ENCODE measurements around the gene GATB. TPM values are rescaled to one million over a fixed set of nuclear protein-coding genes. Genes with fewer than 3 reads are reported as not detected.

Gene GATB
- total and polyA plus RNA-seq, 10 of the 15 experiments (the other 5 are each of a cell fraction or from before 2014, with no cell fraction given): 20.5 to 37.3 (median 30.5) TPM

DNA sequence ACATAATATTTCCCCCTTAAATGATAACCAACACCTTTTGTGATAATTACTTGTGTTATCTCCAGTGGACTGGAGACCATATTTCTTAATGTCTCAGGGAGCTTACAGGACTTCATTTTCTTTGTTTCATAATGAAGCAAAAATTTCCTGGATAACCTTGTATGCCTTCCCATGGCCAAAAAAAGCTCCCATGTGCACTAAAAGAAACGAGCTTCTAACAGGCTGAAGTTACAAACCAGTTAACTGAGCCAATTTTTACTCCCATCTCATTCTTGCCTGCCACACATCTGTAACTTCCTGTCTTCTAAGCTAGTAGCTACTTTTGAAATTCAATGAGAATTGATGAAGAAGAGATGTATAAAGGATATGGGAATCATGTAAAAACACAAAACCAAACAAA lies 32.8 kb downstream of the GATB start (continued):
- no peak for TF ChIP-seq PRDM15 (CRISPR knock-in tag; IDR thresholded peaks at IDR 0.05)
- no peak for TF ChIP-seq BHLHE40 (IDR thresholded peaks at IDR 0.05; ENCODE audit: borderline replicate concordance in 1 of 2, low read depth in 2 of 2, low read length in 1 of 2)
- no peak for TF ChIP-seq NR2F1 (conservative IDR thresholded peaks at IDR 0.05)

GRCh38 chr4:151727365-151727764 lies 33.4 kb downstream of the GATB start:
- Histone ChIP-seq H2AFZ (ENCODE audit: control insufficient read depth, low read depth, low read length) (no peak overlapping the region), H3K79me2 (ENCODE audit: control insufficient read depth, insufficient read depth, low read length) (no peaks in the 10 kb centered on the region), H3K27me3 (replicated peaks in 1 of 2; ENCODE audit: control insufficient read depth in 2 of 2, insufficient read depth in 2 of 2, low read length in 1 of 2) (no peaks in the 10 kb centered on the region), H3K4me2 (ENCODE audit: control insufficient read depth, insufficient read depth) (no peak overlapping the region), H3K36me3 (ENCODE audit: control insufficient read depth in 2 of 2, insufficient read depth in 2 of 2, low read length in 1 of 2) (no peaks in the 10 kb centered on the region; a peak in 1 of 4 replicates), H3K9me3 (replicated peaks; ENCODE audit: control insufficient read depth, insufficient read depth, low read length) (no peaks in the 10 kb centered on the region), H3K27ac (ENCODE audit: control insufficient read depth, insufficient read depth) (no peak overlapping the region), H3K9ac (ENCODE audit: control insufficient read depth, insufficient read depth, low read length) (no peak overlapping the region), H3K4me1 (ENCODE audit: control insufficient read depth, insufficient read depth, low read length) (no peaks in the 10 kb centered on the region), H3K4me3 (no peak overlapping the region), H4K20me1 (ENCODE audit: control insufficient read depth, insufficient read depth) (no peaks in the 10 kb centered on the region)
- BruUV-seq (replicated peaks): no TSS peak
- intact Hi-C loops (cut with micrococcal nuclease; ENCODE audit: unreplicated experiment): no loop called here
- POLR2A ChIA-PET: no interaction called here
- CTCF ChIA-PET: interaction anchor here (1.0 kb wide), 3 partner anchors 10 to 75 kb away, joined by 3 read pairs; no protein-coding TSS in a partner anchor
- TF ChIP-seq MEF2A (IDR thresholded peaks at IDR 0.05; ENCODE audit: insufficient read depth, low read depth, low read length) (no peak), NFIC (IDR thresholded peaks at IDR 0.05; ENCODE audit: low read depth, low read length) (no peak), ZNF622 (IDR thresholded peaks at IDR 0.05) (no peak), MYB (IDR thresholded peaks at IDR 0.05; ENCODE audit: borderline replicate concordance, low read depth, low read length) (no peak), ESRRA (IDR thresholded peaks at IDR 0.05; ENCODE audit: low read length) (no peak), RBBP5 (conservative IDR thresholded peaks at IDR 0.05) (no peak), HCFC1 (IDR thresholded peaks at IDR 0.05; ENCODE audit: low read length) (no peak), SUZ12 (IDR thresholded peaks at IDR 0.05; ENCODE audit: unreplicated experiment) (no peak), SP1 (IDR thresholded peaks at IDR 0.05; ENCODE audit: low read depth, low read length) (no peak), USF2 (IDR thresholded peaks at IDR 0.05; ENCODE audit: borderline replicate concordance, low read depth, low read length) (no peak), CHD4 (IDR thresholded peaks at IDR 0.05) (no peak)
- TF ChIP-seq, protein P1, sequence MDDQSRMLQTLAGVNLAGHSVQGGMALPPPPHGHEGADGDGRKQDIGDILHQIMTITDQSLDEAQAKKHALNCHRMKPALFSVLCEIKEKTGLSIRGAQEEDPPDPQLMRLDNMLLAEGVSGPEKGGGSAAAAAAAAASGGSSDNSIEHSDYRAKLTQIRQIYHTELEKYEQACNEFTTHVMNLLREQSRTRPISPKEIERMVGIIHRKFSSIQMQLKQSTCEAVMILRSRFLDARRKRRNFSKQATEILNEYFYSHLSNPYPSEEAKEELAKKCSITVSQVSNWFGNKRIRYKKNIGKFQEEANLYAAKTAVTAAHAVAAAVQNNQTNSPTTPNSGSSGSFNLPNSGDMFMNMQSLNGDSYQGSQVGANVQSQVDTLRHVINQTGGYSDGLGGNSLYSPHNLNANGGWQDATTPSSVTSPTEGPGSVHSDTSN (IDR thresholded peaks at IDR 0.05; ENCODE audit: insufficient replicate concordance, low read depth, low read length): no peak
- TF ChIP-seq, protein P2, sequence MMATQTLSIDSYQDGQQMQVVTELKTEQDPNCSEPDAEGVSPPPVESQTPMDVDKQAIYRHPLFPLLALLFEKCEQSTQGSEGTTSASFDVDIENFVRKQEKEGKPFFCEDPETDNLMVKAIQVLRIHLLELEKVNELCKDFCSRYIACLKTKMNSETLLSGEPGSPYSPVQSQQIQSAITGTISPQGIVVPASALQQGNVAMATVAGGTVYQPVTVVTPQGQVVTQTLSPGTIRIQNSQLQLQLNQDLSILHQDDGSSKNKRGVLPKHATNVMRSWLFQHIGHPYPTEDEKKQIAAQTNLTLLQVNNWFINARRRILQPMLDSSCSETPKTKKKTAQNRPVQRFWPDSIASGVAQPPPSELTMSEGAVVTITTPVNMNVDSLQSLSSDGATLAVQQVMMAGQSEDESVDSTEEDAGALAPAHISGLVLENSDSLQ (IDR thresholded peaks at IDR 0.05): no peak
- ATAC-seq (no peak), DNase-seq (ENCODE audit: low read depth, low spot score) (no peak), FAIRE-seq (peak; percentile 78)
- RAD21 ChIA-PET (ENCODE audit: unreplicated experiment): no interaction called here
- 94% methylated on average over 1 of the region's 1 CpG for WGBS (ENCODE audit: insufficient coverage, insufficient replicate concordance, low lambda C conversion rate, missing lambda C conversion rate)
- in situ Hi-C loops (cut with MboI): no loop called here
- SMC1A ChIA-PET (ENCODE audit: uncharacterized antibody, unreplicated experiment): interaction anchor here (1.1 to 1.5 kb wide), 2 partner anchors 9 to 12 kb away, joined by 3 to 5 read pairs; no protein-coding TSS in a partner anchor

Data from GM12878 (cell line).